Measurements from ENCODE around the gene ERBB4. TPM values are rescaled to one million over a fixed set of nuclear protein-coding genes. Genes with fewer than 3 reads are reported as not detected.

The ERBB4 gene
- total RNA-seq, 5 donors from 2014 or later (not counting 1 experiment from before 2014, with no cell fraction given) = 0.03 to 0.06 TPM; not detected in 3

GRCh38 chr2:211879323-211879722, 659.3 kb downstream of the ERBB4 start:
- ATAC-seq (replicated peaks in 1 of 4) (no peak), DNase-seq (no peak)
- no peaks in the 10 kb centered on the region for H3K9me3 ChIP-seq
- Mint-ChIP-seq H3K36me3 (no peaks in the 10 kb centered on the region), H3K4me3 (no peak overlapping the region), H3K4me1 (no peaks in the 10 kb centered on the region), H3K27me3 (no peaks in the 10 kb centered on the region), H3K9me3 (peaks cover 3 to 7% (median 5%) of the 10 kb centered on the region in 3 donors), H3K27ac (no peak overlapping the region)
- H3K36me3 ChIP-seq (ENCODE audit: control insufficient read depth in 2 of 2, extremely low read depth in 1 of 2, insufficient read depth in 1 of 2, low read length in 1 of 2) = no peaks in the 10 kb centered on the region
- H3K4me1 ChIP-seq (ENCODE audit: control insufficient read depth in 1 of 2, extremely low read depth in 1 of 2, insufficient read depth in 2 of 2, low read length in 2 of 2) = no peaks in the 10 kb centered on the region
- H3K27me3 ChIP-seq (replicated peaks in 1 of 2; ENCODE audit: control insufficient read depth in 2 of 2, extremely low read depth in 1 of 2, insufficient read depth in 2 of 2, low read length in 1 of 2) = no peaks in the 10 kb centered on the region
- H3K4me3 ChIP-seq (ENCODE audit: control insufficient read depth in 1 of 2, extremely low read depth in 1 of 2, low read length in 1 of 2) = no peak overlapping the region
- H3K27ac ChIP-seq (ENCODE audit: low read length) = no peak overlapping the region
- CTCF ChIA-PET = no interaction called here
- POLR2A ChIA-PET = interaction anchor here in 1 of 2 donors (0.8 kb wide), 1 partner anchor 321 kb away, joined by 4 read pairs; no protein-coding TSS in a partner anchor

GRCh38 chr2:211877061-211877460, 661.5 kb downstream of the ERBB4 start:
- ChIA-PET CTCF (no interaction called here), POLR2A (no interaction called here)
- H3K36me3 ChIP-seq (ENCODE audit: control insufficient read depth in 2 of 2, extremely low read depth in 1 of 2, insufficient read depth in 1 of 2, low read length in 1 of 2) = no peaks in the 10 kb centered on the region
- no peak for DNase-seq
- 85% methylated on average over 2 of the region's 4 CpGs for WGBS (ENCODE audit: insufficient coverage)
- no peaks in the 10 kb centered on the region for H3K27me3 ChIP-seq (replicated peaks in 1 of 2; ENCODE audit: control insufficient read depth in 2 of 2, extremely low read depth in 1 of 2, insufficient read depth in 2 of 2, low read length in 1 of 2)
- Mint-ChIP-seq H3K9me3 (peaks cover 3 to 7% (median 3%) of the 10 kb centered on the region in 3 donors), H3K4me3 (no peak overlapping the region), H3K4me1 (no peaks in the 10 kb centered on the region), H3K27ac (no peak overlapping the region), H3K27me3 (no peaks in the 10 kb centered on the region), H3K36me3 (no peaks in the 10 kb centered on the region)
- no peak overlapping the region for H3K4me3 ChIP-seq (ENCODE audit: control insufficient read depth in 1 of 2, extremely low read depth in 1 of 2, low read length in 1 of 2)
- no peak overlapping the region for H3K27ac ChIP-seq (ENCODE audit: low read length)
- H3K9me3 ChIP-seq = no peaks in the 10 kb centered on the region
- no peaks in the 10 kb centered on the region for H3K4me1 ChIP-seq (ENCODE audit: control insufficient read depth in 1 of 2, extremely low read depth in 1 of 2, insufficient read depth in 2 of 2, low read length in 2 of 2)
- ATAC-seq (replicated peaks in 1 of 4) = no peak

GRCh38 chr2:211875488-211875887, 663.1 kb downstream of the ERBB4 start:
- Histone ChIP-seq H3K27me3 (replicated peaks in 1 of 2; ENCODE audit: control insufficient read depth in 2 of 2, extremely low read depth in 1 of 2, insufficient read depth in 2 of 2, low read length in 1 of 2) (no peaks in the 10 kb centered on the region), H3K9me3 (no peaks in the 10 kb centered on the region), H3K4me1 (ENCODE audit: control insufficient read depth in 1 of 2, extremely low read depth in 1 of 2, insufficient read depth in 2 of 2, low read length in 2 of 2) (no peaks in the 10 kb centered on the region), H3K4me3 (ENCODE audit: control insufficient read depth in 1 of 2, extremely low read depth in 1 of 2, low read length in 1 of 2) (no peak overlapping the region), H3K27ac (ENCODE audit: low read length) (no peak overlapping the region), H3K36me3 (ENCODE audit: control insufficient read depth in 2 of 2, extremely low read depth in 1 of 2, insufficient read depth in 1 of 2, low read length in 1 of 2) (no peaks in the 10 kb centered on the region)
- DNase-seq (no peak), ATAC-seq (replicated peaks in 1 of 4) (no peak)
- ChIA-PET CTCF (no interaction called here), POLR2A (interaction anchor here in 1 of 2 donors (0.6 kb wide), 1 partner anchor 13 kb away, joined by 3 read pairs; no protein-coding TSS in a partner anchor)
- Mint-ChIP-seq H3K4me1 (no peaks in the 10 kb centered on the region), H3K4me3 (no peak overlapping the region), H3K36me3 (no peaks in the 10 kb centered on the region), H3K27ac (no peak overlapping the region), H3K9me3 (peaks cover 0 to 3% (median 2%) of the 10 kb centered on the region in 3 donors), H3K27me3 (no peaks in the 10 kb centered on the region)

GRCh38 chr2:211868996-211869533, 669.5 kb downstream of the ERBB4 start:
- Histone ChIP-seq H3K4me3 (ENCODE audit: control insufficient read depth in 1 of 2, extremely low read depth in 1 of 2, low read length in 1 of 2) (no peak overlapping the region), H3K27ac (ENCODE audit: low read length) (no peak overlapping the region), H3K9me3 (no peaks in the 10 kb centered on the region), H3K36me3 (ENCODE audit: control insufficient read depth in 2 of 2, extremely low read depth in 1 of 2, insufficient read depth in 1 of 2, low read length in 1 of 2) (no peaks in the 10 kb centered on the region), H3K4me1 (ENCODE audit: control insufficient read depth in 1 of 2, extremely low read depth in 1 of 2, insufficient read depth in 2 of 2, low read length in 2 of 2) (no peaks in the 10 kb centered on the region), H3K27me3 (replicated peaks in 1 of 2; ENCODE audit: control insufficient read depth in 2 of 2, extremely low read depth in 1 of 2, insufficient read depth in 2 of 2, low read length in 1 of 2) (no peaks in the 10 kb centered on the region)
- H3K27ac Mint-ChIP-seq = no peak overlapping the region
- no peak for DNase-seq
- peaks cover 0 to 10% (median 3%) of the 10 kb centered on the region in 3 donors for H3K9me3 Mint-ChIP-seq
- no peaks in the 10 kb centered on the region for H3K27me3 Mint-ChIP-seq
- 76% methylated on average over 2 of the region's 3 CpGs for WGBS (ENCODE audit: insufficient coverage)
- H3K4me3 Mint-ChIP-seq = no peak overlapping the region
- ATAC-seq (replicated peaks in 1 of 4) = no peak
- ChIA-PET POLR2A (no interaction called here), CTCF (no interaction called here)
- H3K4me1 Mint-ChIP-seq = no peaks in the 10 kb centered on the region
- no peaks in the 10 kb centered on the region for H3K36me3 Mint-ChIP-seq

GRCh38 chr2:211867845-211868451, 670.7 kb downstream of the ERBB4 start:
- no peak overlapping the region for H3K27ac ChIP-seq (ENCODE audit: low read length)
- Mint-ChIP-seq H3K4me3 (no peak overlapping the region), H3K9me3 (peaks cover 0 to 16% (median 5%) of the 10 kb centered on the region in 3 donors), H3K27ac (no peak overlapping the region), H3K36me3 (no peaks in the 10 kb centered on the region), H3K27me3 (no peaks in the 10 kb centered on the region), H3K4me1 (no peaks in the 10 kb centered on the region)
- H3K4me3 ChIP-seq (ENCODE audit: control insufficient read depth in 1 of 2, extremely low read depth in 1 of 2, low read length in 1 of 2) = no peak overlapping the region
- H3K36me3 ChIP-seq (ENCODE audit: control insufficient read depth in 2 of 2, extremely low read depth in 1 of 2, insufficient read depth in 1 of 2, low read length in 1 of 2) = no peaks in the 10 kb centered on the region
- H3K4me1 ChIP-seq (ENCODE audit: control insufficient read depth in 1 of 2, extremely low read depth in 1 of 2, insufficient read depth in 2 of 2, low read length in 2 of 2) = no peaks in the 10 kb centered on the region
- H3K27me3 ChIP-seq (replicated peaks in 1 of 2; ENCODE audit: control insufficient read depth in 2 of 2, extremely low read depth in 1 of 2, insufficient read depth in 2 of 2, low read length in 1 of 2) = no peaks in the 10 kb centered on the region
- POLR2A ChIA-PET = no interaction called here
- no peak for DNase-seq
- no peak for ATAC-seq (replicated peaks in 1 of 4)
- no peaks in the 10 kb centered on the region for H3K9me3 ChIP-seq
- CTCF ChIA-PET = no interaction called here

- ChIA-PET CTCF (no interaction called here), POLR2A (no interaction called here)
- Histone ChIP-seq H3K27me3 (replicated peaks in 1 of 2; ENCODE audit: control insufficient read depth in 2 of 2, extremely low read depth in 1 of 2, insufficient read depth in 2 of 2, low read length in 1 of 2) (no peaks in the 10 kb centered on the region), H3K9me3 (no peaks in the 10 kb centered on the region), H3K4me1 (ENCODE audit: control insufficient read depth in 1 of 2, extremely low read depth in 1 of 2, insufficient read depth in 2 of 2, low read length in 2 of 2) (no peaks in the 10 kb centered on the region), H3K36me3 (ENCODE audit: control insufficient read depth in 2 of 2, extremely low read depth in 1 of 2, insufficient read depth in 1 of 2, low read length in 1 of 2) (no peaks in the 10 kb centered on the region), H3K4me3 (ENCODE audit: control insufficient read depth in 1 of 2, extremely low read depth in 1 of 2, low read length in 1 of 2) (no peak overlapping the region), H3K27ac (ENCODE audit: low read length) (no peak overlapping the region)
- DNase-seq = no peak
- H3K9me3 Mint-ChIP-seq = peaks cover 0 to 16% (median 5%) of the 10 kb centered on the region in 3 donors
- no peak for ATAC-seq (replicated peaks in 1 of 4)
- no peaks in the 10 kb centered on the region for H3K36me3 Mint-ChIP-seq
- 100% methylated on average over 1 of the region's 3 CpGs for WGBS (ENCODE audit: insufficient coverage)
- no peaks in the 10 kb centered on the region for H3K27me3 Mint-ChIP-seq
- H3K27ac Mint-ChIP-seq = no peak overlapping the region
- H3K4me1 Mint-ChIP-seq = no peaks in the 10 kb centered on the region
- H3K4me3 Mint-ChIP-seq = no peak overlapping the region
Observed at GRCh38 chr2:211864328-211864727, 674.3 kb downstream of the ERBB4 start.

- no peak overlapping the region for H3K27ac Mint-ChIP-seq
- POLR2A ChIA-PET = no interaction called here
- H3K9me3 Mint-ChIP-seq = peaks cover 3 to 12% (median 3%) of the 10 kb centered on the region in 3 donors
- no peak for DNase-seq
- Histone ChIP-seq H3K4me1 (ENCODE audit: control insufficient read depth in 1 of 2, extremely low read depth in 1 of 2, insufficient read depth in 2 of 2, low read length in 2 of 2) (no peaks in the 10 kb centered on the region), H3K9me3 (no peaks in the 10 kb centered on the region), H3K36me3 (ENCODE audit: control insufficient read depth in 2 of 2, extremely low read depth in 1 of 2, insufficient read depth in 1 of 2, low read length in 1 of 2) (no peaks in the 10 kb centered on the region), H3K27ac (ENCODE audit: low read length) (no peak overlapping the region), H3K27me3 (replicated peaks in 1 of 2; ENCODE audit: control insufficient read depth in 2 of 2, extremely low read depth in 1 of 2, insufficient read depth in 2 of 2, low read length in 1 of 2) (no peaks in the 10 kb centered on the region), H3K4me3 (ENCODE audit: control insufficient read depth in 1 of 2, extremely low read depth in 1 of 2, low read length in 1 of 2) (no peak overlapping the region)
- H3K4me1 Mint-ChIP-seq = no peaks in the 10 kb centered on the region
- H3K4me3 Mint-ChIP-seq = no peak overlapping the region
- no peaks in the 10 kb centered on the region for H3K27me3 Mint-ChIP-seq
- CTCF ChIA-PET = no interaction called here
- no peaks in the 10 kb centered on the region for H3K36me3 Mint-ChIP-seq
- ATAC-seq (replicated peaks in 1 of 4) = no peak
Observed at GRCh38 chr2:211860224-211860623, 678.4 kb downstream of the ERBB4 start.

Measured in T-cell (primary cell).